Activated CD8-positive, alpha-beta memory T cell treated with anti-CD3 and anti-CD28 coated beads for 36 hours (primary cell): ENCODE data around the gene ZNRD2. TPM values are rescaled to one million over a fixed set of nuclear protein-coding genes. Genes with fewer than 3 reads are reported as not detected.

Experiments used
- CTCF ChIA-PET: fragments of 350-600 bp; sonication (Branson Sonifier 250); formaldehyde crosslinking; loops from one replicate; lab custom pipeline; 2021; ENCODE audit warnings: antibody characterized with exemption; lab: Charles Lee
- POLR2A ChIA-PET: fragments of 350-600 bp; sonication (Branson Sonifier 250); formaldehyde crosslinking; loops from one replicate; lab custom pipeline; 2021; ENCODE audit warnings: antibody characterized with exemption; lab: Charles Lee
- total RNA-seq, 2 experiments: library from RNA; stranded (reverse); gene quantifications; one replicate each; pipeline ENCODE4 v1.2.3, GENCODE V29; 2021

The ZNRD2 gene
- total RNA-seq, 2 experiments from 2014 or later = 76.7 to 78.2 TPM

GRCh38 chr11:65559951-65560537 lies 10.2 kb upstream of the ZNRD2 start:
- POLR2A ChIA-PET = interaction anchor here (0.6 kb wide), 1 partner anchor 1625 kb away, joined by 6 read pairs; no protein-coding TSS in a partner anchor
- CTCF ChIA-PET = interaction anchor here (1.3 to 5.2 kb wide), 5 partner anchors 9 to 19 kb away, joined by 3 to 23 read pairs (median 4); no protein-coding TSS in a partner anchor

GRCh38 chr11:65560555-65561418 lies 9.5 kb upstream of the ZNRD2 start:
- CTCF ChIA-PET = interaction anchor here (1.2 to 5.2 kb wide), 4 partner anchors 10 to 33 kb away, joined by 3 to 23 read pairs (median 12); no protein-coding TSS in a partner anchor
- POLR2A ChIA-PET = interaction anchor here (0.6 kb wide), 1 partner anchor 299 kb away, joined by 7 read pairs; the partner anchor contains the start of gene POLA2

- POLR2A ChIA-PET = no interaction called here
- CTCF ChIA-PET = interaction anchor here (0.7 to 5.2 kb wide), 6 partner anchors 11 to 102 kb away, joined by 3 to 23 read pairs (median 5); no protein-coding TSS in a partner anchor
Observed at GRCh38 chr11:65562020-65562419, 8.3 kb upstream of the ZNRD2 start.

- ChIA-PET CTCF (interaction anchor here (0.7 to 5.2 kb wide), 7 partner anchors 9 to 193 kb away, joined by 3 to 23 read pairs (median 4); partner anchors contain the start of gene FAM89B), POLR2A (interaction anchor here (0.7 kb wide), 2 partner anchors 19 to 490 kb away, joined by 5 to 6 read pairs; no protein-coding TSS in a partner anchor)
Observed at GRCh38 chr11:65562788-65563187, 7.5 kb upstream of the ZNRD2 start.

GRCh38 chr11:65563601-65564000 lies 6.7 kb upstream of the ZNRD2 start:
- CTCF ChIA-PET = interaction anchor here (0.7 to 5.2 kb wide), 5 partner anchors 9 to 194 kb away, joined by 3 to 23 read pairs (median 4); partner anchors contain the start of gene FAM89B
- POLR2A ChIA-PET = interaction anchor here (0.7 kb wide), 2 partner anchors 18 to 489 kb away, joined by 5 to 6 read pairs; no protein-coding TSS in a partner anchor

GRCh38 chr11:65564879-65565559 lies 5.3 kb upstream of the ZNRD2 start:
- POLR2A ChIA-PET = interaction anchor here (0.6 to 1.5 kb wide), 3 partner anchors 9 to 110 kb away, joined by 3 to 8 read pairs (median 4); partner anchors contain the start of gene EHBP1L1
- CTCF ChIA-PET = interaction anchor here (1.1 to 5.2 kb wide), 8 partner anchors 8 to 40 kb away, joined by 3 to 23 read pairs (median 8); partner anchors contain the start of genes FAM89B and SCYL1

GRCh38 chr11:65565624-65566453 lies 4.4 kb upstream of the ZNRD2 start:
- ChIA-PET POLR2A (interaction anchor here (0.6 to 1.5 kb wide), 13 partner anchors 10 to 304 kb away, joined by 3 to 11 read pairs (median 5); partner anchors contain the start of genes DPF2, EHBP1L1, MALAT1 and NEAT1), CTCF (interaction anchor here (0.6 to 3.3 kb wide), 12 partner anchors 7 to 72 kb away, joined by 3 to 18 read pairs (median 4); partner anchors contain the start of genes FAM89B, SCYL1 and SIPA1)

GRCh38 chr11:65569164-65569972 lies 909 bp upstream of the ZNRD2 start:
- ChIA-PET POLR2A (interaction anchor here (1.0 to 1.2 kb wide), 4 partner anchors 43 to 308 kb away, joined by 3 to 4 read pairs (median 4); partner anchors contain the start of genes NEAT1 and POLA2), CTCF (interaction anchor here (0.8 to 4.6 kb wide), 7 partner anchors 11 to 46 kb away, joined by 3 to 56 read pairs (median 5); partner anchors contain the start of genes LTBP3 and PCNX3)

- ChIA-PET CTCF (interaction anchor here (0.7 to 4.6 kb wide), 9 partner anchors 12 to 184 kb away, joined by 3 to 56 read pairs (median 7); partner anchors contain the start of gene KCNK7), POLR2A (interaction anchor here (0.7 to 2.8 kb wide), 4 partner anchors 17 to 317 kb away, joined by 3 to 14 read pairs (median 4); partner anchors contain the start of gene FIBP)
Observed at GRCh38 chr11:65571420-65571819, 1.1 kb downstream of the ZNRD2 start.

- ChIA-PET CTCF (interaction anchor here (0.8 to 4.6 kb wide), 10 partner anchors 9 to 43 kb away, joined by 3 to 56 read pairs (median 7); partner anchors contain the start of gene KCNK7), POLR2A (interaction anchor here (0.5 to 2.8 kb wide), 7 partner anchors 15 to 316 kb away, joined by 3 to 14 read pairs (median 3); partner anchors contain the start of genes FIBP and MUS81)
Observed at GRCh38 chr11:65571940-65572339, 1.7 kb downstream of the ZNRD2 start.

- CTCF ChIA-PET = interaction anchor here (1.0 to 4.6 kb wide), 15 partner anchors 8 to 42 kb away, joined by 3 to 56 read pairs (median 5); partner anchors contain the start of genes KCNK7 and PCNX3
- POLR2A ChIA-PET = interaction anchor here (0.5 to 2.8 kb wide), 14 partner anchors 16 to 316 kb away, joined by 3 to 14 read pairs (median 4); partner anchors contain the start of genes FIBP, MALAT1, MAP3K11 and MUS81
Observed at GRCh38 chr11:65572356-65573051, 2.2 kb downstream of the ZNRD2 start, which contains the start of gene FAM89B. Gene FAM89B (plus strand): TSS chr11:65572538. CDS start chr11:65572670, 132 bp downstream.

- POLR2A ChIA-PET = interaction anchor here (0.6 to 2.8 kb wide), 8 partner anchors 15 to 286 kb away, joined by 3 to 14 read pairs (median 6); partner anchors contain the start of genes MAP3K11 and MUS81
- CTCF ChIA-PET = interaction anchor here (0.5 to 4.6 kb wide), 16 partner anchors 9 to 102 kb away, joined by 3 to 56 read pairs (median 4); partner anchors contain the start of genes KCNK7 and PCNX3
Observed at GRCh38 chr11:65573391-65574079, 3.3 kb downstream of the ZNRD2 start.

GRCh38 chr11:65574109-65574810 lies 4.0 kb downstream of the ZNRD2 start:
- ChIA-PET CTCF (interaction anchor here (0.8 to 6.9 kb wide), 10 partner anchors 10 to 43 kb away, joined by 3 to 81 read pairs (median 6); partner anchors contain the start of gene KCNK7), POLR2A (interaction anchor here (1.1 kb wide), 1 partner anchor 19 kb away, joined by 3 read pairs; no protein-coding TSS in a partner anchor)
